Loucy (cell line): ENCODE data around the gene CD86.

Experiments
- H2AFZ ChIP-seq: fragments of 200-600 bp; sonication (generic); 2 replicates; pipeline ENCODE4 v1.6.0; 2016; ENCODE audit warnings: antibody characterized with exemption, mild to moderate bottlenecking, low read length, moderate library complexity
- H3F3A ChIP-seq: fragments of 200-600 bp; 2 replicates; pipeline ENCODE4 v1.6.0; 2016; ENCODE audit warnings: antibody characterized with exemption, low read depth, mild to moderate bottlenecking
- H3K27me3 ChIP-seq: fragments of 200-600 bp; sonication (generic); 2 replicates; pipeline ENCODE4 v1.6.1; 2014; ENCODE audit warnings: low read length, mild to moderate bottlenecking; ENCODE audit not compliant: insufficient read depth, poor library complexity, severe bottlenecking
- H3K36me3 ChIP-seq: fragments of 200-600 bp; sonication (generic); 2 replicates; pipeline ENCODE4 v1.6.1; 2016; ENCODE audit warnings: low read length; ENCODE audit not compliant: insufficient read depth
- H3K4me1 ChIP-seq: fragments of 200-600 bp; sonication (generic); 2 replicates; pipeline ENCODE4 v1.5.1; 2014; ENCODE audit warnings: low read length, mild to moderate bottlenecking; ENCODE audit not compliant: insufficient read depth, poor library complexity, severe bottlenecking
- H3K4me2 ChIP-seq: fragments of 200-600 bp; sonication (generic); 2 replicates; pipeline ENCODE4 v1.6.0; 2014; ENCODE audit warnings: antibody characterized with exemption, low read length, low read depth, mild to moderate bottlenecking; ENCODE audit not compliant: poor library complexity, severe bottlenecking
- H3K4me3 ChIP-seq: fragments of 200-600 bp; sonication (generic); 2 replicates; pipeline ENCODE4 v1.5.1; 2014; ENCODE audit warnings: low read length, mild to moderate bottlenecking, mixed read lengths; ENCODE audit not compliant: poor library complexity, severe bottlenecking
- H3K79me2 ChIP-seq: fragments of 200-600 bp; sonication (generic); 2 replicates; pipeline ENCODE4 v1.6.1; 2014; ENCODE audit warnings: low read length; ENCODE audit not compliant: insufficient read depth
- H3K9ac ChIP-seq: fragments of 200-600 bp; sonication (generic); 2 replicates; pipeline ENCODE4 v1.6.0; 2014; ENCODE audit warnings: mild to moderate bottlenecking, low read depth, low read length, moderate library complexity; ENCODE audit not compliant: poor library complexity, severe bottlenecking
- H3K9me2 ChIP-seq: fragments of 200-600 bp; sonication (generic); replicated peaks from 2 replicates; pipeline ENCODE4 v1.6.1; 2016; ENCODE audit warnings: low read depth, low read length, mixed read lengths
- H3K9me3 ChIP-seq: fragments of 200-600 bp; sonication (generic); 2 replicates; pipeline ENCODE4 v1.6.1; 2014; ENCODE audit warnings: mild to moderate bottlenecking, antibody characterized with exemption, low read length, low read depth; ENCODE audit not compliant: insufficient read depth
- H4K20me1 ChIP-seq: fragments of 200-600 bp; sonication (generic); 2 replicates; pipeline ENCODE4 v1.6.0; 2014; ENCODE audit warnings: antibody characterized with exemption, low read length, mild to moderate bottlenecking; ENCODE audit not compliant: insufficient read depth, poor library complexity, severe bottlenecking
- CTCF ChIP-seq: fragments of 200-600 bp; sonication (generic); conservative IDR thresholded peaks from 2 replicates; pipeline ENCODE4 v1.5.1; 2014; ENCODE audit warnings: mild to moderate bottlenecking, antibody characterized with exemption, low read length
- EZH2phosphoT487 ChIP-seq: fragments of 200-600 bp; IDR thresholded peaks from 2 replicates; pipeline ENCODE4 v1.6.1; 2018; ENCODE audit warnings: antibody characterized with exemption, mild to moderate bottlenecking, moderate library complexity, borderline replicate concordance

CD86 gene

GRCh38 chr3:122074621-122075265 lies 19.6 kb downstream of the CD86 start:
- TF ChIP-seq CTCF (no peak), EZH2phosphoT487 (no peak)
- no peaks in the 10 kb centered on the region for H3K36me3 ChIP-seq
- no peaks in the 10 kb centered on the region for H3K27me3 ChIP-seq
- H3K9me3 ChIP-seq = no peaks in the 10 kb centered on the region
- peak overlapping the region; percentile 16 for H3K4me2 ChIP-seq
- H4K20me1 ChIP-seq = no peaks in the 10 kb centered on the region
- H3K79me2 ChIP-seq = no peaks in the 10 kb centered on the region
- peak overlapping the region; percentile 73 for H2AFZ ChIP-seq
- H3K4me1 ChIP-seq = peaks cover 11% of the 10 kb centered on the region
- no peak overlapping the region for H3K4me3 ChIP-seq
- no peaks in the 10 kb centered on the region for H3K9me2 ChIP-seq
- H3F3A ChIP-seq = no peaks in the 10 kb centered on the region
- H3K9ac ChIP-seq = no peak overlapping the region

GRCh38 chr3:122076491-122077292 lies 21.5 kb downstream of the CD86 start:
- no peaks in the 10 kb centered on the region for H3K79me2 ChIP-seq
- peak overlapping the region; percentile 43; the same call in 1 of the 2 replicates for H2AFZ ChIP-seq
- H3K4me3 ChIP-seq = no peak overlapping the region
- no peaks in the 10 kb centered on the region for H3K9me2 ChIP-seq
- H3K27me3 ChIP-seq = no peaks in the 10 kb centered on the region
- H3K9me3 ChIP-seq = no peaks in the 10 kb centered on the region
- no peaks in the 10 kb centered on the region for H3F3A ChIP-seq
- TF ChIP-seq EZH2phosphoT487 = no peak
- no peak for TF ChIP-seq CTCF
- H3K9ac ChIP-seq = no peak overlapping the region
- no peak overlapping the region for H3K4me2 ChIP-seq
- H3K4me1 ChIP-seq = peaks cover 11% of the 10 kb centered on the region
- H4K20me1 ChIP-seq = no peaks in the 10 kb centered on the region
- H3K36me3 ChIP-seq = no peaks in the 10 kb centered on the region

- H3K9ac ChIP-seq = no peak overlapping the region
- no peak overlapping the region for H3K4me2 ChIP-seq
- no peak for TF ChIP-seq EZH2phosphoT487
- no peak for TF ChIP-seq CTCF
- H3F3A ChIP-seq = no peaks in the 10 kb centered on the region
- H3K79me2 ChIP-seq = no peaks in the 10 kb centered on the region
- no peaks in the 10 kb centered on the region for H4K20me1 ChIP-seq
- no peaks in the 10 kb centered on the region for H3K27me3 ChIP-seq
- H2AFZ ChIP-seq = peak overlapping the region; percentile 43; the same call in 1 of the 2 replicates
- no peak overlapping the region for H3K4me3 ChIP-seq
- no peaks in the 10 kb centered on the region for H3K9me2 ChIP-seq
- peaks cover 11% of the 10 kb centered on the region for H3K4me1 ChIP-seq
- H3K36me3 ChIP-seq = no peaks in the 10 kb centered on the region
- H3K9me3 ChIP-seq = no peaks in the 10 kb centered on the region
Observed at GRCh38 chr3:122077293-122078234, 22.4 kb downstream of the CD86 start.
